GM12878 (cell line): Measurements from ENCODE around the gene TTC4. TPM values are rescaled to one million over a fixed set of nuclear protein-coding genes. Genes with fewer than 3 reads are reported as not detected.

Source experiments
- ATAC-seq: fragments of 200-7000 bp; cut with Tn5 transposase; 3 replicates; pipeline ENCODE4 v1.9.1; 2020; ENCODE audit warnings: mild to moderate bottlenecking, moderate library complexity
- BruUV-seq: library from RNA; stranded (reverse); fragments of 400-500 nt; replicated peaks from 2 replicates; lab custom pipeline; 2021; lab: Mats Ljungman, UMichigan
- CTCF ChIA-PET: fragments of 300-600 bp; sonication (Branson Sonifier 250); formaldehyde crosslinking; extraction: SDS; loops from one replicate; lab custom pipeline; 2021; ENCODE audit warnings: inconsistent platforms; lab: Yijun Ruan, JAX
- POLR2A ChIA-PET: fragments of 350-600 bp; formaldehyde crosslinking; extraction: SDS; loops from one replicate; lab custom pipeline; 2021; ENCODE audit warnings: inconsistent platforms; lab: Charles Lee
- RAD21 ChIA-PET: fragments of 300-600 bp; sonication (Branson Sonifier 250); formaldehyde crosslinking; loops from one replicate; lab custom pipeline; 2023; ENCODE audit warnings: antibody characterized with exemption; ENCODE audit not compliant: unreplicated experiment; lab: Charles Lee
- SMC1A ChIA-PET: fragments of 300-600 bp; sonication (Branson Sonifier 250); formaldehyde crosslinking; loops from one replicate; lab custom pipeline; 2023; ENCODE audit not compliant: unreplicated experiment, uncharacterized antibody; lab: Charles Lee
- DNase-seq: peaks from one replicate; pipeline ENCODE4 v3.0.0-alpha.2; 2011; ENCODE audit warnings: low read depth, low spot score
- FAIRE-seq: peaks from 3 replicates; lab custom pipeline; 2011; peaks lifted over from hg19 to GRCh38; lab: Jason Lieb, UNC
- H2AFZ ChIP-seq: 2 replicates; pipeline ENCODE4 v1.6.0; 2011; ENCODE audit warnings: low read depth, low read length, control low read depth; ENCODE audit not compliant: control insufficient read depth
- H3K27ac ChIP-seq: 2 replicates; pipeline ENCODE4 v1.5.1; 2011; ENCODE audit warnings: control low read depth; ENCODE audit not compliant: control insufficient read depth, insufficient read depth
- H3K27me3 ChIP-seq, 2 experiments: replicated peaks in 1 of 2; 2 replicates each; pipeline versions ENCODE4 v1.6.0 to v1.6.1; 2011; ENCODE audit warnings: low read length in 1 of 2; ENCODE audit not compliant: control insufficient read depth in 2 of 2, insufficient read depth in 2 of 2
- H3K36me3 ChIP-seq, 2 experiments: 2 replicates each; pipeline ENCODE4 v1.5.1; 2011; ENCODE audit warnings: low read length in 1 of 2; ENCODE audit not compliant: control insufficient read depth in 2 of 2, insufficient read depth in 2 of 2
- H3K4me1 ChIP-seq: 2 replicates; pipeline ENCODE4 v1.6.1; 2011; ENCODE audit warnings: mild to moderate bottlenecking, low read length, moderate library complexity, mixed read lengths; ENCODE audit not compliant: control insufficient read depth, insufficient read depth
- H3K4me2 ChIP-seq: 2 replicates; pipeline ENCODE4 v1.6.0; 2011; ENCODE audit warnings: control low read depth; ENCODE audit not compliant: control insufficient read depth, insufficient read depth
- H3K4me3 ChIP-seq: fragments of 200-600 bp; sonication (generic); 2 replicates; pipeline ENCODE4 v1.5.1; 2016
- H3K79me2 ChIP-seq: 2 replicates; pipeline ENCODE4 v1.6.0; 2011; ENCODE audit warnings: low read length; ENCODE audit not compliant: control insufficient read depth, insufficient read depth
- H3K9ac ChIP-seq: 2 replicates; pipeline ENCODE4 v1.8.0; 2011; ENCODE audit warnings: low read length, control low read depth, mixed read lengths; ENCODE audit not compliant: control insufficient read depth, insufficient read depth
- H3K9me3 ChIP-seq: replicated peaks from 3 replicates; pipeline ENCODE4 v1.5.1; 2011; ENCODE audit warnings: mild to moderate bottlenecking, low read length; ENCODE audit not compliant: control insufficient read depth, insufficient read depth
- H4K20me1 ChIP-seq: 2 replicates; pipeline ENCODE4 v1.6.0; 2011; ENCODE audit not compliant: control insufficient read depth, insufficient read depth
- ATF7 ChIP-seq: fragments of 450-650 bp; IDR thresholded peaks from 2 replicates; pipeline ENCODE4 v1.6.1; 2016; ENCODE audit warnings: low read depth, mild to moderate bottlenecking
- CEBPB ChIP-seq, 2 experiments: fragments of 150-350 bp in 1 of 2; IDR thresholded peaks; 2 replicates each; pipeline ENCODE4 v1.6.1; 2012 to 2014; ENCODE audit warnings: low read depth in 2 of 2, low read length in 2 of 2, borderline replicate concordance in 1 of 2, inconsistent platforms in 1 of 2
- CEBPZ ChIP-seq: fragments of 150-350 bp; IDR thresholded peaks from 2 replicates; pipeline ENCODE4 v1.6.1; 2016; ENCODE audit warnings: low read depth, low read length
- DPF2 ChIP-seq: fragments of 450-650 bp; IDR thresholded peaks from 2 replicates; pipeline ENCODE4 v1.6.1; 2017; ENCODE audit warnings: mild to moderate bottlenecking
- ETV6 ChIP-seq, 2 experiments: fragments of 450-650 bp in 1 of 2; IDR thresholded peaks in 1 of 2; conservative IDR thresholded peaks in 1 of 2; 2 replicates each; pipeline ENCODE4 v1.6.1; 2014; ENCODE audit warnings: antibody characterized with exemption in 1 of 2, borderline replicate concordance in 1 of 2, low read depth in 1 of 2, mild to moderate bottlenecking in 1 of 2, moderate library complexity in 1 of 2
- HDAC6 ChIP-seq: fragments of 200-600 bp; sonication (generic); IDR thresholded peaks from one replicate; pipeline ENCODE4 v1.8.0; 2017; ENCODE audit warnings: antibody characterized with exemption; ENCODE audit not compliant: unreplicated experiment
- HSF1 ChIP-seq: fragments of 150-350 bp; IDR thresholded peaks from 2 replicates; pipeline ENCODE4 v1.6.1; 2014; ENCODE audit warnings: mild to moderate bottlenecking, low read depth, low read length
- MYB ChIP-seq: fragments of 150-350 bp; IDR thresholded peaks from 2 replicates; pipeline ENCODE4 v1.6.1; 2014; ENCODE audit warnings: mild to moderate bottlenecking, low read depth, low read length, borderline replicate concordance
- NKRF ChIP-seq: fragments of 450-650 bp; conservative IDR thresholded peaks from 2 replicates; pipeline ENCODE4 v1.6.1; 2017; ENCODE audit warnings: mild to moderate bottlenecking, moderate library complexity
- NR2C2 ChIP-seq: IDR thresholded peaks from 2 replicates; pipeline ENCODE4 v1.6.1; 2011; ENCODE audit warnings: borderline replicate concordance, low read depth; ENCODE audit not compliant: control insufficient read depth, insufficient read length
- RUNX3 ChIP-seq: IDR thresholded peaks from 2 replicates; pipeline ENCODE4 v1.6.1; 2012; ENCODE audit warnings: low read length, inconsistent platforms
- SPI1 ChIP-seq: IDR thresholded peaks from 2 replicates; pipeline ENCODE4 v1.6.1; 2011; ENCODE audit warnings: low read depth, mild to moderate bottlenecking, low read length, moderate library complexity, borderline replicate concordance; ENCODE audit not compliant: insufficient read depth
- ZBTB4 ChIP-seq: fragments of 450-650 bp; formaldehyde crosslinking; IDR thresholded peaks from 2 replicates; pipeline ENCODE4 v1.4.0; 2022; ENCODE audit warnings: mild to moderate bottlenecking, moderate library complexity
- WGBS: methylation state at CpG from one replicate; pipeline ENCODE4 v1.1.6; 2016; ENCODE audit warnings: low lambda C conversion rate; ENCODE audit not compliant: insufficient replicate concordance, insufficient coverage; ENCODE audit errors: missing lambda C conversion rate; 5-methylcytosine and 5-hydroxymethylcytosine counted together
- in situ Hi-C: fragments of 300-500 bp; cut with MboI; formaldehyde crosslinking; loops from 9 replicates; pipeline ENCODE4 v1.14.3; 2018; ENCODE audit warnings: mixed read lengths
- intact Hi-C: fragments of 100-400 bp; cut with micrococcal nuclease; formaldehyde crosslinking; loops from one replicate; pipeline ENCODE4 v1.14.2; 2022; ENCODE audit not compliant: unreplicated experiment
- polyA plus RNA-seq, 11 experiments: library from polyadenylated mRNA; depleted of rRNA in 4 of 11; unstranded in 6 of 11; stranded (reverse) in 5 of 11; fragments of >200 nt; fragmentation: Nextera tagmentation in 4 of 11; fragmentation: Illumina TruSeq in 1 of 11; extraction: Ambion mirVana in 4 of 11; extraction: Trizol in 1 of 11; gene quantifications; 1 replicate in 1 of 11; 2 replicates in 10 of 11; pipeline versions ENCODE4 v1.2.1 to v1.2.3, GENCODE V29; 2011 to 2016; ENCODE audit warnings: inconsistent platforms in 2 of 11, missing spikeins in 2 of 11, low read depth in 1 of 11
- total RNA-seq, 4 experiments: library from RNA; depleted of rRNA in 3 of 4; stranded (reverse); fragments of >200 nt in 3 of 4; fragmentation: Illumina TruSeq in 1 of 4; extraction: Trizol in 1 of 4; gene quantifications; 2 replicates each; pipeline versions ENCODE4 v1.2.1 to v1.2.3, GENCODE V29; 2013 to 2021

Gene TTC4
- total and polyA plus RNA-seq, 10 of the 15 experiments (the other 5 are each of a cell fraction or from before 2014, with no cell fraction given), result 23.4 to 50.5 (median 36.0) TPM

GRCh38 chr1:54772951-54773350 lies 57.3 kb downstream of the TTC4 start:
- H3K27ac ChIP-seq, result no peak overlapping the region
- ChIA-PET SMC1A (no interaction called here), POLR2A (no interaction called here), CTCF (no interaction called here), RAD21 (no interaction called here)
- no peaks in the 10 kb centered on the region for H3K27me3 ChIP-seq
- H3K4me3 ChIP-seq, result no peak overlapping the region
- no peak overlapping the region for H2AFZ ChIP-seq
- intact Hi-C loops (no loop called here), in situ Hi-C loops (no loop called here)
- FAIRE-seq, result no peak
- no peak overlapping the region for H3K9ac ChIP-seq
- no TSS peak for BruUV-seq
- DNase-seq, result no peak
- no peak for ATAC-seq
- no peak for TF ChIP-seq HDAC6
- no peak for TF ChIP-seq NR2C2
- TF ChIP-seq ZBTB4 (CRISPR knock-in tag), result no peak
- no peak for TF ChIP-seq MYB
- TF ChIP-seq ETV6 (conservative IDR thresholded peaks at IDR 0.05 in 1 of 2, IDR thresholded peaks at IDR 0.05 in 1 of 2; ENCODE audit: borderline replicate concordance in 1 of 2, low read depth in 1 of 2), result no peak
- no peak for TF ChIP-seq HSF1
- no peak for TF ChIP-seq NKRF
- TF ChIP-seq DPF2, result no peak
- TF ChIP-seq CEBPB (IDR thresholded peaks at IDR 0.05; ENCODE audit: borderline replicate concordance in 1 of 2, low read depth in 2 of 2, low read length in 2 of 2), result no peak
- TF ChIP-seq ATF7, result no peak
- TF ChIP-seq RUNX3, result no peak
- TF ChIP-seq SPI1, result no peak
- TF ChIP-seq CEBPZ, result no peak
- H3K79me2 ChIP-seq, result no peaks in the 10 kb centered on the region
- no peak overlapping the region for H3K4me2 ChIP-seq
- 0% methylated on average over 2 of the region's 2 CpGs for WGBS
- no peaks in the 10 kb centered on the region for H3K4me1 ChIP-seq
- H3K36me3 ChIP-seq, result no peaks in the 10 kb centered on the region
- H3K9me3 ChIP-seq, result no peaks in the 10 kb centered on the region
- no peaks in the 10 kb centered on the region for H4K20me1 ChIP-seq
